M059J (cell line): ENCODE results near the gene SLX9. TPM values are rescaled to one million over a fixed set of nuclear protein-coding genes. Genes with fewer than 3 reads are reported as not detected.
A peak's percentile ranks its signal among the peaks of the same experiment; 100 is the strongest.

Experiments used
- DNase-seq: peaks from one replicate; pipeline ENCODE4 v3.0.0-alpha.2; 2012; ENCODE audit warnings: low read depth
- total RNA-seq: library from RNA; depleted of rRNA; stranded (reverse); fragments of >200 nt; shearing (Covaris generic); gene quantifications from 2 replicates; pipeline ENCODE4 v1.2.3, GENCODE V29; 2014

SLX9 gene
- total RNA-seq, 1 experiment from 2014 or later = 23.4 TPM

- DNase-seq = peak; percentile 89
Measured at GRCh38 chr21:45001134-45002095, 61.6 kb downstream of the SLX9 start.

GRCh38 chr21:45002381-45003204 is 62.8 kb downstream of the SLX9 start:
- no peak for DNase-seq

DNA sequence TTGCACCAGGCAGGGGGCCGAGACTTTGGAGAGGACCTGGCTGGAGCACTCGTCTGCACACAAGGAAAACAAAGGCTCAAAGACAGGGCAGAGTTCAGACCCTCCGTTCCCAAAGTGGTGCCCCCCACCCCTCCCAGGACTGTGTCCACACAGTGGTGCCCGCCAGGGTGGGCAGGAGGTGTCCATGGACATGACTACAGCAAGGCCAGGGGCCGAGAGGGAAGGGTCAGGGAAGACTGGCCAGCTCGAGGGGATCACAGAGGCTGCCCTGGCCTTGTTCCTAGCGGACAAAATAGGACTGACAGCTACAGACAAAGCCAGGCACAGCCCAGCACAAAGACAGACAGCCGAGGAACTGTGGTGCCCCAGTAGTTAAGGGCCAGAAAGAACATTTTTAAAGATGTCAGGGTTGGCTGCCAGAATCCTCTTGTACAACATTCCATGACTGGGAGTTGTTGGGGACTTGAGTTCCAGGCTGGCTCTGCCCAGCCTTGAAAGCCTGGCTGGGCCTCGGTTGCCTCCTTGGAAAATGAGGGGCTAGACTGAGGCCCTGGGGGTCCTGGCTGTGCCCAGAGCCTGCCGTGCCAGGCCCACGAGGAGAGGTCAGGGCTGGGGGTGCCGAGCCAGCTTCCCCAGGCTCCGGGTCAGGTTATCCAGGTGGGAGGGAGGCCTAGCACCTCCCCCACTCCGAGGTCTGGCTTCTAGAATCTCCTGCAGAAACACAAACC is 63.7 kb downstream of the SLX9 start:
- no peak for DNase-seq

- no peak for DNase-seq
Measured at GRCh38 chr21:45004059-45004422, 64.2 kb downstream of the SLX9 start.

- peak; percentile 56 for DNase-seq
Measured at GRCh38 chr21:45004481-45005247, 64.8 kb downstream of the SLX9 start.

DNA sequence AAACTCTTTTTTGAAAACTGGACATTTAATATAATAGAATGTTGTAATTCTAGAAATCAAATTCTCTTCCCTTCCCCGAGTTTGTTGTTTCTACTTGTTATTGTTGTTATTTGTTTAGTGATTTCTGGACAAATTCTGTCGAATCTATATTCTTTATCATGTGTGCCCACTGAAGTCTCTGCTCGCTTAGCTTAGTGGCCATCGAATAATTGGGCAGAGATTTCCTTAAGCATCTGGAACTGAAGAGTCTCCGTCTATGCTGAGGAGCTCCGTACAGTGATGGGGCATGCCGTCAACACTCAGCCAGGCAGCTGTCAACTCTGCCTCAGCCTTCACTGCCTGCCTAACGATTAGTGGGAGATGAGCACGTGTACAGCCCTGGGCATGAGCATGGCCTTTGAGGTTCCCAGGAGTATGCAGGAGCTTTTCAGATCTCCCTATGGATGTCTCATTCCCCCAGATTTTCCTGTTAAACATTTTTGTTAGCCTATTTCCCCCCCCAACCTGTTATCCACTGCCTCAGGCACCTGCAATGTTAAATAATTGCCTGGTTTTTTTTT is 66.8 kb downstream of the SLX9 start:
- no peak for DNase-seq

DNA sequence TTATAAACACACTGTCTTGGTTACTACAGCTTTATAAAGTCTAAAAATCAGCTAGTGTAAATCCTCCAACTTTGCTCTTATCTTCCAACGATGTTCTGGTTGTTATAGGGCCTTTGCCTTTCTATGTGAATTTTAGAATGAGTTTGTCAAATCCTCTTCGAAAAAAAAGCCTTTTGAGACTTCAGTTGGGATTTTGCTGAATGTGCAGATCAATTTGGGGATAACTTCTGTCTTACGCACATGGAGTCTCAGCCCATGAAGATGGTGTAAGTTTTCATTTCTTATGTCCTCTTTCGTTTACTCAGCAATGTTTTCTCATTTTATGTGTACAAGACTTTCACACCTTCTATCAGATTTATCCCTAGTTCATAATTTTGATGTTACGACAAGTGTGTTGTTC is 69.8 kb downstream of the SLX9 start:
- DNase-seq = no peak

DNA sequence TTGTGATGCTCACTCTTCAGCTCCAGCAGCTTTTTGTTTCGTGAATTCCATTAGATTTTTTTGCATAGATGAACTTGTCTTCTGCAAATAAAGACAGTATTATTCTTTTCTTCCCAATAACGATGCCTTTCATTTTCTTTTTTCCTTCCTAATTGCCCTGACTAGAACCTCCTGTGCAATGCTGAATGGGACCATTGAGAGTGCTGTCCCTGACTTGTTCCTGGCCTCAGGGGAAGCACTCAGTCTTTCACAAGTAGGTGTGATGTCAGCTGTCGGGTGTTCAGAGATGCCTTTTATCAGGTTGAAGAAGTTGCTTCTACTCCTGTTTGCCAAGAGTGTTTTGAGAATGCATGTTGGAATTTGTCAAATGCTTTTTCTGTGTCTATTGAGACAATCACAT is 70.3 kb downstream of the SLX9 start:
- DNase-seq = peak; percentile 36

DNA sequence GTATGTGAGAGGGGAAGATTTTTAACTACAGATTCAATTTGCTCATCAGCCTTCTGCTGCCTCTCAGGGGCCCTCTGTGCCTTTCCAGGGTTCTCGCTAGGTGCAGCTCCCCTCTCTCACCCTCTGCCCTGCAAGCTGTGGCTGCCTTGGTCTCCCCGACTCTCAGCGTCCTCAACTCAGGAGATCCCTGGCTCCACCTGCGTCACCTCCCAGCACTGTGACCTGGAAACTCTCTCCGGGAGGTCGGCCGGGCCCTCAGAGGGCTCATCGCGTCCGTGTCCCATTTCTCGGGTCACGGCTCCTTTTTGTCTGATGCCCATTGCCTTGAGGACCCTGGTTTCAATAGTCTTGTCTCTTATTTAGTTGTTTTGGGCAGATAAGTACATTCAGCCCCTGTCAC is 71.0 kb downstream of the SLX9 start:
- no peak for DNase-seq

- no peak for DNase-seq
Measured at GRCh38 chr21:45011426-45011825, 71.6 kb downstream of the SLX9 start.

DNA sequence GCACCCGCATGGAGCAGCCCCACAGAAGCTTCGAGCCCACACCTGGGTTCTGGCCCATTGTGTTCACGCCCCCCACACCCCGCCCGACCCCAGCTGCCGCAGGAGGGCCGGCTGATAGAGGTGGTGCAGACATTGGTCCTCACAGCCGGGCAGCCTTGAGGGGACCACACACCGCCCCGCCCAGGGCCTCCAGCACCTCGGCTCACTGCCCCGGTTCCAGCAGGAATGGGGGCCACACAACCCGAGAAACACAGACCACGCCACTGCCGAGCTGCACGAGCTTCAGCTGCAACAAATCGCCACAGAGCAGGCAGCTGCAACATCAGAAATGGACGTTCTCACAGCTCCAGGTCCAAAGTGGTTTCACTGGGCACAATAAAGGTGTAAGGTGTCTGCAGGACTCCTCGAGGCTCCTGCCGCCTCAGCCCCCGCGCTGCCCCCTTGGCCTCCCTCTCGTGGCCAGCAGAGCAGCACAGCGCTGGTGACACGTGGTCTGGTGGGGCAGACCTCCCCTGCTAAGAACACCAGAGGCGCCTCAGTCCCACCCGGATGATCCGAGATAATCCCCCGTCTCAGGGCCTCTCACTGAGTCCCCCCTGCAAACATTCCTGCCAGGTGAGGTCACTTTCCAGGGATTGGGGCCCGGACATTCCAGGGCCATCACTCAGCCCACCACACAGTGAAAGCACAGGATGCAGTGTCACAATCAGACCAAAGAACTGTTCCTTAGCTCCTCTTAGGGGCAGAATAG is 72.3 kb downstream of the SLX9 start:
- DNase-seq = peak; percentile 98

- DNase-seq = no peak
Measured at GRCh38 chr21:45012662-45013259, 72.9 kb downstream of the SLX9 start.

DNA sequence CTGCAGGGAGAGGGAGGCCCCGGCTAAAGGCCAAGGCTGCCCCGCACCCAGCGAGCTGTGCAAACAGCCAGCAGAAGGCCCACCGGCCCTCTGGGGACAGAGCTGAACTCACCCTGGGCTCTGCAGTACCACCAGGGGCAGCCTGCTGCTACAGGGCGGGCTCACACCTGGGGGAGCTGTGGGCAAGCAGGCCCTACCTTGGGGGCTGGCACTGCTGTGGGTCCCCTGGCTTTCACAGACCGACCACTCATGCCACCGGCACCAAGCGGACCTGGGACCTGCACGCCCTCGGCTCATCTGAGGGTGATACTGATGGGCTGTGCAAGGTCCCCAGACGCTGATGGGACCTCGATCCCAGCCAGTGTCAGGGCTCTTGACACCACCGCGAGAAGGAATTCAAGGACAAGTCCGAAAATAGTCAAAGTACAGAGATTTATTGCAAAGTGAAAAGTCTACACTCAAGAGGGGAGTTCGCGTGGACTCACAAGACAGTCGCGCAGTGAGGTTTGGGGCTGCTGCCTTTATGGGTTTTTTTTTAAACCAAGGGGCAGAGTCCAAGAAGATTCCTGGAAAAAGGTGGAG is 73.5 kb downstream of the SLX9 start:
- DNase-seq = no peak

DNA sequence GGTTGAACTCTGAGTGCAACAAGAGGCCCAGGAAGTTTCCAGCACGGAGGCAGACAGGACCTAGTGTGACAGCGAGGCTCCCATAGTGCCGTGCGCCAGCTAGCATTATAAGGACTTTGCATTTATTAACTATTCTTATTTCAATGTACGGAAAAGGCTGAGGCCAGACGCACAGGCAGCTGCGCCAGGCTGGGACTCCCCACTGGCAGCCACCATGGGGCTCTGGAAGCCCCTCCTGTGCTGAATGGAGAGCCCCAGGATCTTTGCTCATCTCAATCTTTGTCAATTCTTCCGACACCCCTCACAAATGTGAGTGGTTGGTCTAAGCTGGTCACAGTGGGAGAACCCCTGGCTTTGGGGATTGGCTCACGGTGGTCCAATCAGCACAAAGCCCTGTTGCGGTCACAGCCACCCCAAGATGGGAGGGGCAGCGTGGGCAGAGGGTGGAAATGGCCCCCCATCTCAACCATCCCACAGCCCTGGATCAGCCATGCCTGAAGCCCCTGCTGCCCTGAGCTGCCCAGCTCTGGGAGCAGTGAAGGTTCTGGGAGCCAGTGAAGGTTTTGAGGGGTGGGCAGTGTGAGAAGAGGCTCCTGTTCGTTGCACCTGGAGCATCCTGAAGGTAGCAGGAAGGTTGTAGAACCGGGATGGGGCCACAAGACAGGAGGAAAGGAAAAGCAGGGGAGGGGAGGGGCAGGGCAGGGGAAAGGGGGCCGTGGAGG is 75.1 kb downstream of the SLX9 start:
- no peak for DNase-seq

GRCh38 chr21:45015469-45015860 is 75.6 kb downstream of the SLX9 start:
- no peak for DNase-seq

DNA sequence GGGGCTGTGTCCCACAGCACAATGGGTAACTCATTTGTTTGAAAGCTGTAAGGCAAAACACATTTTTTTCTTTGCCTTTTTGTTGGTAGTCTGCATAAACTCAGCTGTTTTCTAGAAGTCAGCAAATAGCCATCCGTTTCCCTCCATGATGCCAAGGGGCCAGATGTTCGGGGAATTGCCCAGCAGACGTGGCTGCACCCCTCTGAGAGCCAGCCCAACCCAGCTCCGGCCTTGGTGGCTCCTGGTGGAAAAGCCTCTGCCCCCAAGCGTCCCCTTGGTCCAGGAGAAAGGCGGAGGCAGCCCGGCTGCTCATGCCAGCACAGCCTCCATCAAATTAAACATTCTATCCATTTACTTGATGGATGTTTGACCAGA is 76.2 kb downstream of the SLX9 start:
- no peak for DNase-seq

DNA sequence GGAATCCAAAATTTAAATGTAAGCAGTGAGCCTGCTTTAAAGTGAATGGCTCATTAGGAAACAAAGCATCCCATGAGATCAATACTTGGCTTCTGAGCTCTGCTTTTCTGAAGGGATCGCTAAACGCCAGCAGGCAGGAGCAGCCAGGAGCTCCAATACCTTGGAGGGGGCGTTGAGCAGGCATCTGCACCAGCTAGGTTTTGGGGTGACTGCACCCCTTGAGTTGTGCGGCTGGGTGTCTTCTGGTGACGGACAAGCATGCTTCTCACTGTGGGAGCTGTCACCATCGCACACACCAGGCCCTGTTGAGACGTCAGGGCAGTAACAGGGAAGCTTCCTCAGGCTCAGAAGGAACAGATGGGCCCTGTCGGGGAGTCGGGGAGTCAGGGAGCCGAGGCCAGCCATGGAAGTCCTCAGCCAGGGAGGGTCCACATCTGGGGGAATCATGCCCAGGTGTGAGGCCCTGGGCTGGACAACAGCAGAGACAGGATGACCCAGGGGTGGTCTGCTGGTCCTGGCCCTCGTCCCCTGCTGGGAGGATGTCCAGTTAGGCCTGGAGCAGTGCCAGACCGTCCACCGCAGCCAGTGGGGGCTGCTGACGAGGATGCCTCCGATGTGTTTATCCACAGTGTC is 76.7 kb downstream of the SLX9 start:
- DNase-seq = no peak
